WERI-Rb-1 (cell line): ENCODE measurements around the gene NCOA3.

Experiments
- DNase-seq: peaks from one replicate; pipeline ENCODE4 v3.0.0-alpha.2; 2020
- H3K27ac ChIP-seq: fragments of 250-450 bp; sonication (Bioruptor Pico); 2 replicates; pipeline ENCODE4 v1.5.1; 2020; ENCODE audit warnings: mild to moderate bottlenecking, moderate library complexity
- H3K27me3 ChIP-seq: fragments of 250-450 bp; sonication (Bioruptor Pico); 2 replicates; pipeline ENCODE4 v1.5.1; 2021; ENCODE audit warnings: mild to moderate bottlenecking, low read depth, moderate library complexity; ENCODE audit not compliant: insufficient read depth, severe bottlenecking
- H3K36me3 ChIP-seq: fragments of 250-450 bp; sonication (Bioruptor Pico); 2 replicates; pipeline ENCODE4 v1.5.1; 2020; ENCODE audit warnings: mild to moderate bottlenecking, moderate library complexity
- H3K4me3 ChIP-seq: 2 replicates; pipeline ENCODE4 v1.5.1; 2011; ENCODE audit warnings: low read depth, mild to moderate bottlenecking, control low read depth, low read length
- H3K9me3 ChIP-seq: fragments of 250-450 bp; sonication (Bioruptor Pico); 2 replicates; pipeline ENCODE4 v1.5.1; 2021; ENCODE audit warnings: mild to moderate bottlenecking, moderate library complexity; ENCODE audit not compliant: severe bottlenecking
- CTCF ChIP-seq: IDR thresholded peaks from 2 replicates; pipeline ENCODE4 v1.5.1; 2011; ENCODE audit warnings: low read depth, mild to moderate bottlenecking, control low read depth, inconsistent platforms, low read length

NCOA3 gene

GRCh38 chr20:47672886-47673670, 171.4 kb downstream of the NCOA3 start:
- H3K4me3 ChIP-seq = no peak overlapping the region
- no peaks in the 10 kb centered on the region for H3K9me3 ChIP-seq
- H3K36me3 ChIP-seq = no peaks in the 10 kb centered on the region
- no peak for TF ChIP-seq CTCF
- no peak for DNase-seq
- no peak overlapping the region for H3K27ac ChIP-seq
- no peaks in the 10 kb centered on the region for H3K27me3 ChIP-seq

DNA sequence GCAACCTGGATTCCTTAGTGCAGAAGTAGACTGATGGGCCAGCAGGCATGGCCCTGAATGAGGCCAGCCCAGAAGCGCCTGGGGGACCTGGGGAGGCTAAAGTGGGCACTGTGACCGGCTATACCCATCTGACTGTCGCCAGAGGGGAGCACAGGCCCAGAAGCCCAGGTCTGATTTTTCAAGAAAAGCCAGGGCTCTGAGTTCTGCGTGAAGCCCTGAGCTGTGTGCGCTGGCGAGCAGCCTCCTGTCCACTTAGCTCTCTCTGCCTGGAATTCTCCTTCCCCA, 171.9 kb downstream of the NCOA3 start:
- no peak overlapping the region for H3K4me3 ChIP-seq
- no peaks in the 10 kb centered on the region for H3K27me3 ChIP-seq
- DNase-seq = no peak
- H3K27ac ChIP-seq = no peak overlapping the region
- TF ChIP-seq CTCF = no peak
- no peaks in the 10 kb centered on the region for H3K9me3 ChIP-seq
- no peaks in the 10 kb centered on the region for H3K36me3 ChIP-seq

GRCh38 chr20:47674145-47674544, 172.5 kb downstream of the NCOA3 start:
- Histone ChIP-seq H3K36me3 (no peaks in the 10 kb centered on the region), H3K27ac (no peak overlapping the region), H3K27me3 (no peaks in the 10 kb centered on the region), H3K9me3 (no peaks in the 10 kb centered on the region), H3K4me3 (no peak overlapping the region)
- DNase-seq = no peak
- TF ChIP-seq CTCF = no peak

DNA sequence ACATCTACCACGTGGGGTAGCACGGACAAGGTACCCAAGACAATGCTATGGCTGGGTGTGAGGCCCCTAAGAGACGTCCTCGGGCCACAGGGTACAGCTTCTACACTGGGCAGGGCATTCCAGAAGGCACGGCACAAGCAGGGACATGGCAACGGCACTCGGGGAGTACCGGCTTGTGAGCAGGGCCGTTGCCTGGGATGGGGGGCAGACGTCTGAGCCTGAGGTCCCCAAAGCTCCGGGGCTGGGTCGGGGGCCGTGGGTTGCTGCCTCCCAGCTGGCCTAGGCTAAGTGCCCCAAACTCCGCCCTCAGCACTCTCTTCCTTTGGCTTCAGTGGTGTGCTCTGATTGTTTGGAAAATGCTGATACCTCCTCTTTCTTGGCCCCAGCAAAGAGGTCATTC, 173.0 kb downstream of the NCOA3 start:
- Histone ChIP-seq H3K27ac (no peak overlapping the region), H3K4me3 (no peak overlapping the region), H3K36me3 (no peaks in the 10 kb centered on the region), H3K27me3 (no peaks in the 10 kb centered on the region), H3K9me3 (no peaks in the 10 kb centered on the region)
- no peak for DNase-seq
- no peak for TF ChIP-seq CTCF

DNA sequence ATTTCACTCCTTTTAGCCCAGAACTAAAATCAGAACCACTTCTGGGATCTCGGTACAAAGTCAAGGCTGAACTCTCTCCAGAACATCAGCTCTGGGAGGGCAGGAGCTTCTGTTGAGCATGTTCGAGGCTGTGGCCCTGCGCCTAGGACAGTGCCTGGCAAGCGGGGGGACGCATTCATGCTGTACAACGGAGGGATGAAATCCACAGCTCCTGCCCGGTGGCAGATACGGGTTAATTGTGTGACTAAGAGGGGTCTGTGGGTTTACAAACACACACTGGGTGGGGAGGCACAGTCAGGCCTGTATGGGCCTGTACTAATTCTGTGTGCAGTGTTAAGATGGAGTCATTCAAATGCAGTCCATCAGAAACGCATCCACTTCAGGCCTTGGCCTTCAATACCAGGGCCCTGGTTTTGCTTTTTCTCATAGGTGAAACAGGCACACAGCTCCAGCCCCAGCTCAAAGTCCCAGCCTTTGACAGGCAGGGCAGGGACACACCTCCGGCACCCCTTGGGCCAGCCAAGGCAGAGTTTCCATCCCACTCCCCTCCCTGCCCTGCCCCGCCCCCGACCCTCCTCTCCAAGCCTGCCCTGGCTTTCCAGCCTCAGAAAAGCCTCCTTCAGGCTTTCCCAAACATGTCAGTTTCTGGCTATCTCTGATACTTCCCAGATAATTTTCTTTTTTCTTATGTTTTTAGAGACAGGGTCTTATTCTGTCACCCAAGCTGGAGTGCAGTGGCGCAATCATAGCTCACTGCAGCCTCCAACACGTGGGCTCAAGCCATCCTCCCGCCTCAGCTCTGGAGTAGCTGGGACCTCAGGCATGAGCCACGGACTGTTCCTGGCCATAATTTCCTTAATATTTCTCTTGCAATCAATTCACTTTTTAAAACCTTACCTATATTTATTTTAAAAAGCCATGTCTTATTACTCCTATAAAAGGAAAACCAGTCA, 173.8 kb downstream of the NCOA3 start:
- Histone ChIP-seq H3K9me3 (no peaks in the 10 kb centered on the region), H3K27me3 (no peaks in the 10 kb centered on the region), H3K36me3 (no peaks in the 10 kb centered on the region), H3K27ac (no peak overlapping the region), H3K4me3 (no peak overlapping the region)
- no peak for TF ChIP-seq CTCF
- no peak for DNase-seq
